Globus pallidus (tissue), 1 donor: ENCODE data around the gene CAPZA2.

Source experiments
- DNase-seq: peaks from one replicate; pipeline ENCODE4 v3.0.0-alpha.2; 2015; ENCODE audit warnings: low spot score

The CAPZA2 gene

DNA sequence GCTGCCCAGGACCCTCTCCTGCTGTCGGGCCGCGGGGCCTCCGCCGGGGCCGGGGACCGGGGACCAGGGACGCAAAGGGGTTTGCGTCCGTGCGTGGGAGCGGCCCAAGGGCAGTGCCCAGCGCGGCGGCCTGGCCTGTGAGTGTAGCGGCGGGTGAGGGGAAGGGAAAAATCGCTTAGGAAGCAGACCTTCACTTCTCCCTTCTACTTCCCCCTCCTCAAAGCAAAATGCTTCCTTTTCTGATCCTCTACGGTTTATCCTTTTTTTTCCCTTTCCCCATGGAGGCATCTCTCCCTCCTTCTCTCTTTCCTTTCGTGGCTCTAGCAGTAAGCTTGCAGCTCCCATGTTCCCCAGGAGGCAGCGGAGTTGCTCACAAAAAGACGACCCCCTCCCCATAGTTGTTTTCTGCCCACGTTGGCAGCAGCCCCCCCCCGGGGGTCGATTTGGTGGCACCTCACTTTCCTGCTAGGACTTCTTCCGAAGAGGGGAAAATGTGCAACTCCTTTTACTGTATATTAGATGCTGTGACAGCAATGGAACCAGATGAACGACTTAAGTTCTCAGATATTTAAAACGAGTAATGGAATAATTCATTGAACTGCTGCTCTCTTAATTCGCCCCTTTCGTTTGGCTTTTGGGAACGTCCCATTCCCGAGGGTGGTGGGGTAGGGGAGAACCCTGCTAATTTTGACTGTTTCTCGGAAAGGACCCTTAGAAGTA is 724 bp downstream of the CAPZA2 start:
- DNase-seq: peak; percentile 49

DNA sequence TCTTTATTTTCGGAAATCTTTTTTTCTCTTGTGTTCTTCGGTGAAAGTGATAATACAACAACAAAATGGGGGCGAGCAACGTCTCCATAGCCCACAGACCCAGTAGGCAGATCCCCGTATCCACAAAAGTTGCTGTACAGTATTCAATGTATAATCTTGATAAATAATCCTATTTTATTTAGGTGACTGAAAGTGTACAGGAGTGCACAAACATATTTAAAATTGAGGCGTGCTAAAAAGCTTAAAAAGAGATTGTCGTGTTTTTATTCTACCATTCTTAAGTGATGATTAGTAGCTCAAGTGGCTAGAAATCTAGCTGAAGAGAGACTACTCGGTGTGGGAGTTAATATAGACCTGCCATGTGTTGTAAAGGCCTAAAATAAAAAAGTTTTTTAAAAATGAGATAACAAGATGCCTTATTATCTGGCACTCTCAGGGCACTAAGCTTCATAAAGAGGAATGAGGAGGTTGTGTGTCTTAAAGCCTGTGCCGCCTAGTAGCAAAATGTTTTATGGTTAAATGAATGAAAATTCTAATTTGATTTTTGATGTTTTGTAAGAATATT is 1.6 kb downstream of the CAPZA2 start:
- DNase-seq: no peak

- DNase-seq: no peak
These were observed 8.8 kb downstream of the CAPZA2 start for GRCh38 chr7:116871061-116871700.

GRCh38 chr7:116872026-116872425 is 9.6 kb downstream of the CAPZA2 start:
- no peak for DNase-seq

- DNase-seq: no peak
These were observed 11.2 kb downstream of the CAPZA2 start for GRCh38 chr7:116873619-116874018.

GRCh38 chr7:116876664-116877442 is 14.5 kb downstream of the CAPZA2 start:
- no peak for DNase-seq

- no peak for DNase-seq
These were observed 15.2 kb downstream of the CAPZA2 start for GRCh38 chr7:116877443-116878217.

DNA sequence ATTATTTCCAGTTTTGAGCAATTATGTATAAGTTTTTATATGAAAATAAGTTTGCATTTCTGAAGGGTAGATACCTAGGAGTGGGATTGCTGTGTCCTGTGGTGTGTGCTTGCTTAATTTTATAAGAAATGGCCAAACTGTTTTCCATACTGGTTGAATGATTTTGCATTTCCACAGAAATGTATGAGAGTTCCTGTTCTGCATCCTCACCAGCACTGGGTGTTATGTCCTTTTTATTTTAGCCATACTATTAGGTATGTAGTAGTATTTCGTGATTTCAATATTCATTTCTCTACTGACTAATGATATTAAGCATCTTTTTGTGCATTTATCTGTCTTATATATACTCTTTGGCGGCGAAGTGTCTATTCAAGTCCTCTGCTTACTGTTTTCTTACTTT is 22.3 kb downstream of the CAPZA2 start:
- DNase-seq: no peak

DNA sequence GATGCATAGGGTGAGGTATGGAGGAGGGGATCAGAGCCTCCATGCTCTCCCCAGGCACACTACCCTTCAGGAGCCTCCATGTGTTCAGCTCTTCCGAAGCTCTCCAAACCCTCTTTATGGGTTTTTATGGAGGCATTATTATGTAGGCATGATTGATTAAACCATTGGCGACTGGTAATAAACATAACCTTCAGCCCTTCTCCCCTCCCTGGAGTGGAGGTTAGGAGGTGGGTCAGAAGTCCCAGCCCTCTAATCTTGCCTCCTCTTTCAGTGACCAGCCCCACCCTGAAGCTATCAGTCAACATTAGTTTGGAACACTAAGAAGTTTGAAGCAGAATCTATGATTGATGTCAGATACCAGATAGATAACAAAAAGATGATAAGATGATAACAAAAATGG is 23.3 kb downstream of the CAPZA2 start:
- no peak for DNase-seq

- DNase-seq: no peak
These were observed 24.3 kb downstream of the CAPZA2 start for GRCh38 chr7:116886543-116887156.

DNA sequence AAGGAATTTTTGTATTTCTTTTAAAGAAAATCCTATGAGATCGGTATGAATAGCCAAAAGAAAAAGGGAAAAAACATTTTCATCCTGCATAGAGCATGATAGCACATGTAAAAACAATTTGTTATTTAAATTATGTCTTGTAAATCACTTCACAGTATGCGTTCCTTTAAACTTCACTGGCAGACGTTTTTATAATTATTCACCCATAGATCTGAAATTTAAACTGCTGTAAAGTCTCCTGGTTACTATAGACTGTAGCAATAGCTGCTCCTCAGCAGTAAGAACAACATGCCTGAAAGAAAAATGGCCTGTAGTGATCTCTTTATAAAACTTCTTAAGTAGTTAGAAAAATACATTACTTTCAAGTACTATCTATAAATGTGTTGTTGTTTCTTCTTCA is 26.5 kb downstream of the CAPZA2 start:
- DNase-seq: no peak

DNA sequence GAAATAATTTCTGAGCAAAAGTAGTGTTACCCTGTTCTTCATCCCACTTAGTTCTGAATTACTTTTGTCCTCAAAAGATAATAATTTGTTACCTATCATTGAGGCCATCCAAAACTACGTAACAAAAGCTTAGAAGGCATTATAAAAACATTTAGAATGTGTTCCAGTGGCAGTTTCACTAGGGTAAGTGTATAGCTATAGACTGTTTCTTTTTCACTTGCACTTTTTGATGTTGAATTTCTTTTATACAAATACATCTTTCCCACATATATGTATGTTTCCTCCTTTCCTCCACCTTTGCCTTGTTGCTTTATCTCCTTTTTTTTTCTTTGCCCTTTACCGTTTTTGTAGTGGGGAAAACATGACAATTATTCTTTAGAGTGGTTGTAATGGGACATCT is 33.5 kb downstream of the CAPZA2 start:
- no peak for DNase-seq

GRCh38 chr7:116897661-116898060 is 35.3 kb downstream of the CAPZA2 start:
- peak; percentile 33 for DNase-seq

DNA sequence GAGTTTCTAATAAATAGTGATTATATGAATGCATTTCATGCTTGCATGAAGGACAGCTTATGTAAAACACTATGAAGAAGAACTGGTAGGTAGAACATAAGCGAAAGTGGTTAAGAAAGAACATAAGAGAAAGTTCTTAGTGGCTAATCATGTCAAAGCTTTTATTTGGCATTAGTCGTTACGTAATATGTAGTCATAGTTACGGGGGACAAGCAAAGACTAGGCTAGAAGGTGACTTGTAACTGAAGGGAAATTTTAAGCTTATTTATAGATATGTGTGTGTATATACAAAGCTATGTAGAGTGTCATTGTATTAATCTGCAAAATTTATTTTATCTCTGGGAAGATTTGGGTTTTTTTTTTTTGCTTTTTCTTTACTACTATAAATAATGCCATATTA is 36.9 kb downstream of the CAPZA2 start:
- DNase-seq: no peak

DNA sequence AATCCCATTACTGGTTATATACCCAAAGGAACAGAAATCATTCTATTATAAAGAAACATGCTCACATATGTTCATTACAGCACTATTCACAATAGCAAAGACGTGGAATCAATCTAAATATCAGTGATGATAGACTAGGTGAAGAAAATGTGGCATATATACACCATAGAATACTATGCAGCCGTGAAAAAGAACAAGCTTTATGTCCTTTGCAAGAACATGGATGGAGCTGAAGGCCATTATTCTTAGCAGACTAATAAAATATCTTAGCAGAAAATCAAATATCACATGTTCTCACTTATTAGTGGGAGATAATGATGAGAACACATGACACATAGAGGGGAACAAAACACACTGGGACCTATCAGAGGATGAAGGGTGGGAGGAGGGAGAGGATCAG is 38.8 kb downstream of the CAPZA2 start:
- no peak for DNase-seq

DNA sequence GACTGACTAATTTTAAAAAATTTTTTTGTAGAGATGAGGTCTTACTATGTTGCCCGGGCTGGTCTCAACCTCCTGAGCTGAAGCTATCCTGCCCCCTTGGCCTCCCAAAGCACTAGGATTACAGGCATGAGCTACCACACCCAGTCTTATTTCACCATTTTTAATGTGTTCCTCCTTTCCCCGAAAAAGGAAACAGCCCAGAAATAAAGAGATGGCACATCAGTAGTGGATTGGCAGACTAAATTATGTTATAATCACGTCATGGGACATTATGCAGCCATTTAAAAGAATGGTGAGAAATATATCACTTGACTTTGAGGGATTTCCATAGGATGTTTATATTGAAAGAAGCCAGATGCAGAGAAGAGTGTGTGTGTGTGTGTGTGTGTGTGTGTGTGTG is 40.5 kb downstream of the CAPZA2 start:
- no peak for DNase-seq

- DNase-seq: no peak
These were observed 44.0 kb downstream of the CAPZA2 start for GRCh38 chr7:116906391-116906790.

- DNase-seq: no peak
These were observed 48.0 kb downstream of the CAPZA2 start for GRCh38 chr7:116910383-116910782.

GRCh38 chr7:116911801-116912200 is 49.4 kb downstream of the CAPZA2 start:
- DNase-seq: no peak

DNA sequence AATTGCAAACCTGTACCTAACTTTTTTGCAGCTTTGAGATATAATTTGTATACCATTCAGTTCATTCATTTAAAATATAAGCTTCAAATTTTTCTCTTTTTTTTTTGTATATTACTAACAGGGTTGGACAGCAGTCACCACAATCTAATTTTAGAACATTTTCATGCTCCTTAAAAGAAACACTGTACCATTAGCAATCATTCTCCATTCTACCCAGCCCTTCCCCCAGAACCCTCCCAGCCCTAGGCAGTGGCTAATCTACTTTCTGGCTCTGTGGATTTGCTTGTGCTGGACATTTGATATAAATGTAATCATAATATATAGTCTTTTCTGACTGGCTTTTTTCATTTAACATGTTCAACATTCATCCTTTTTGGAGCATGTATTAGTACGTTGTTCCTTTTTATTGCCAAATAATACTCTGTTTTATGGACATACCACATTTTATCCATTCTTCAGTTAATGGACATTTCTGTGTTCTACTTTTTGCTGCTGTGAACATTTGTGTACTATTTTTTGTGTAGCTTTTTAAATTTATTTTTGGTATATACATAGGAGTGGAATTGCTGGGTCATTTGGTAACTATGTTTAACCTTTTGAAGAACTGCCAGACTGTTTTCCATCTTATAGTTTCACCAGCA is 50.0 kb downstream of the CAPZA2 start:
- DNase-seq: no peak

DNA sequence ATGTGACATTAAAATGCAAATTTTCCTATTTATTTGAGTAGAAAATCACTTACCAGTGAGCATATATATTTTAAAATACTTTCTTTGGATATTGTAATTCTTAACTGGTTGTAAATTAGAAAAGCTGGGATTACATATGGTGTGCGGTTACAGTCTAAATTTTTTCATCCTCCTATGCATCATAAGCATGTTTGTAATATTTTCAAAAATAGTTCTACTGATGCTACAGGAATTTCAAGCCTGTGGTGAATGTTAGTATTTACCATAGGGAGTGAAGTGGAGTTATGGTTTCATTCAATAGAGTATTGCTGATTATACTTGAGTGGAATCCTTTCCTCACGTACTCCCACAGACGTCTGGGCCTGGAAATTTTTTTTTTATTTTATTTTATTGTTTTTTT is 56.3 kb downstream of the CAPZA2 start:
- no peak for DNase-seq
